ENCODE results near the gene MYL5. TPM values are rescaled to one million over a fixed set of nuclear protein-coding genes. Genes with fewer than 3 reads are reported as not detected.

The MYL5 gene
- total and polyA plus RNA-seq, 2 of the 13 experiments (the other 11 are each of a cell fraction or from before 2014, with no cell fraction given), result 6.5 to 16.0 TPM

DNA sequence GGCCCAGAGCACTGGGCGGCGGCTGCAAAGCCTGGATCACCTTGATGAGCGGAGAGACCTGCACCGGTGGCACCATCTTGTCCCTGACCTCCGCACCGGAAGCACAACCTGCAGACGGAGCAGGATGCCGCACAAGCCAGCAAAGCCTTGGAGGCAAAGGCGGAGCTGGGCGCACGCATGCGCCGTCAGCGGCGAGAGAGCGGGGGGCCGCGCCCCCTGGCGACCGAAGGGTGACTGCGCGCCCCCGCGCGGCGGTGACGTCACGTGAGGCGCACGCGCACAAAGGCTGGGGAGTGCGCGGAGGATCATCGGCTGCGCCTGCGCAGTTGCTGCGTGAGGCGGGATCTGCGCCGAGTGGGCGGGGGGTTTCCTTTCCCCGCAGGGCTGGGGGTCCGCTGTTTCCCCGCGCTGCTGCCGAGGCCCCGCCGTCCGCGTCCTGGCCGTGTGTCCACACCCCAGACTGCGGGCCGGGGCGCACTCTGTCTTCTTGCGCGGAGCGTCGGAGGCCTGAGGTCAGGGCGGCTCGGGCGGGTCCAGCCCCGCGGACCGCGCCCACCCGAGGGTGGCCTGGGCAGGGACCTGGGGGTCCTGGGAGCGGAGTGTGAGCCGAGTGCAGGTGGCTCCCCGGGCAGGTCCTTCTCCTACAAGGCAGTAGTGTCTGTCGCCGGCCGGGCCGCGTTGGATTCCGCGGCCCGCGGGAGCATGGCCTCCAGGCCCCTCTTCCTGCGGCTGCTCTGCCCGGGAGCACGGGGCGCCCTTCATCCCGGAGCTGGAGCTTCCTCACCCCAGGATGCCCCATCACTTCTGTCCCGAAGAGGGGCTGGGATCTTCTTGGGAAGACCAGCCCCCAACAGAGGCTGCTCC is at the start of gene MYL5, which contains the start of gene ATP5ME (continued):
- TF ChIP-seq CSRNP1 (CRISPR knock-in tag; IDR thresholded peaks at IDR 0.05) (no peak), ZNF44 (CRISPR knock-in tag; IDR thresholded peaks at IDR 0.05) (peak; percentile 51; the same call in 1 of the 2 replicates), EEA1 (CRISPR knock-in tag; IDR thresholded peaks at IDR 0.05; ENCODE audit: borderline replicate concordance) (peak; percentile 93; the same call in 1 of the 2 replicates), MXD3 (CRISPR knock-in tag; IDR thresholded peaks at IDR 0.05) (no peak; the same call in 1 of the 2 replicates), MIXL1 (CRISPR knock-in tag; IDR thresholded peaks at IDR 0.05) (peak; percentile 40; the same call in 1 of the 2 replicates), ISL2 (CRISPR knock-in tag; IDR thresholded peaks at IDR 0.05) (peak; percentile 58; the same call in 1 of the 2 replicates), DMTF1 (CRISPR knock-in tag; IDR thresholded peaks at IDR 0.05) (no peak), ZNF451 (CRISPR knock-in tag; IDR thresholded peaks at IDR 0.05) (peak; percentile 91), SMAD3 (CRISPR knock-in tag; IDR thresholded peaks at IDR 0.05) (no peak; the same call in 1 of the 2 replicates), CREM (IDR thresholded peaks at IDR 0.05) (peak; percentile 49; the same call in 1 of the 2 replicates), CREM (CRISPR knock-in tag; IDR thresholded peaks at IDR 0.05) (peak; percentile 32; the same call in 1 of the 2 replicates), ASH2L (IDR thresholded peaks at IDR 0.05; ENCODE audit: insufficient read length, low read depth, low read length) (peak; percentile 67), NR2C2 (CRISPR knock-in tag; IDR thresholded peaks at IDR 0.05; ENCODE audit: borderline replicate concordance) (peak; percentile 98), CHD4 (IDR thresholded peaks at IDR 0.05; ENCODE audit: borderline replicate concordance, low read length) (0 out of 2 replicates have a peak, but pooled peaks have one; percentile 42)
- TF ChIP-seq, protein P1, sequence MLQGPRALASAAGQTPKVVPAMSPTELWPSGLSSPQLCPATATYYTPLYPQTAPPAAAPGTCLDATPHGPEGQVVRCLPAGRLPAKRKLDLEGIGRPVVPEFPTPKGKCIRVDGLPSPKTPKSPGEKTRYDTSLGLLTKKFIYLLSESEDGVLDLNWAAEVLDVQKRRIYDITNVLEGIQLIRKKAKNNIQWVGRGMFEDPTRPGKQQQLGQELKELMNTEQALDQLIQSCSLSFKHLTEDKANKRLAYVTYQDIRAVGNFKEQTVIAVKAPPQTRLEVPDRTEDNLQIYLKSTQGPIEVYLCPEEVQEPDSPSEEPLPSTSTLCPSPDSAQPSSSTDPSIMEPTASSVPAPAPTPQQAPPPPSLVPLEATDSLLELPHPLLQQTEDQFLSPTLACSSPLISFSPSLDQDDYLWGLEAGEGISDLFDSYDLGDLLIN (CRISPR knock-in tag; IDR thresholded peaks at IDR 0.05; ENCODE audit: borderline replicate concordance), result peak; percentile 86; the same call in 1 of the 2 replicates
